Vagina (tissue), 2 donors: Measurements from ENCODE around the gene ZNF469.

ENCODE experiments used
- POLR2AphosphoS5 ChIP-seq, 2 donors: sonication (generic); formaldehyde crosslinking; IDR thresholded peaks; one replicate each; pipeline ENCODE4 v1.9.0; 2017; ENCODE audit warnings: antibody characterized with exemption in 2 of 2, mild to moderate bottlenecking in 2 of 2, low read depth in 1 of 2; ENCODE audit not compliant: insufficient read depth in 1 of 2
- TF ChIP-seq, protein P1 (sequence below), 3 experiments: fragments of 450-650 bp in 2 of 3; fragments of 200-600 bp in 1 of 3; sonication (generic) in 1 of 3; IDR thresholded peaks; one replicate each; pipeline ENCODE4 v1.5.1; 2017 to 2019; ENCODE audit warnings: antibody characterized with exemption in 3 of 3, mild to moderate bottlenecking in 2 of 3, moderate library complexity in 2 of 3

DNA sequence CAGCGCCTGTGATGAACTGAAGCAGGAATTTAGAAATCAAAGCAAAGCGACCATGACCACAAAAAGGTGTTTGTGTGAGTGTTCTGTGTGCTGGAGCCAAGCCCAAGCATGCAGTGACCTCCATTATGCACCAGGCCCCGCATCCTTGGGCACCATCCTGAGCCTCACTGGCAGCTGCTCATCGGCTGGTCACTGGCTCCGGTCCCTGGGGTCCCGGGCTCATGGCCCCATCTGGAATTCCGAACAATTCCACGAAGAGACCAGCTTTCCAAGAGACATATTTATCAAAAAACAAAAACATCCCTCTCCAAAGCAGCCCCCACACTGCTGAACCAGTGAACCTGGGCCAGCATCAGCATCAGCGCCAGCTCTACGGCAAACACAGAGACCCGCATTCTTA lies 15.2 kb upstream of the ZNF469 start:
- no peak for TF ChIP-seq POLR2AphosphoS5 (IDR thresholded peaks at IDR 0.05; ENCODE audit: insufficient read depth in 1 of 2, low read depth in 1 of 2)
- TF ChIP-seq, protein P1, sequence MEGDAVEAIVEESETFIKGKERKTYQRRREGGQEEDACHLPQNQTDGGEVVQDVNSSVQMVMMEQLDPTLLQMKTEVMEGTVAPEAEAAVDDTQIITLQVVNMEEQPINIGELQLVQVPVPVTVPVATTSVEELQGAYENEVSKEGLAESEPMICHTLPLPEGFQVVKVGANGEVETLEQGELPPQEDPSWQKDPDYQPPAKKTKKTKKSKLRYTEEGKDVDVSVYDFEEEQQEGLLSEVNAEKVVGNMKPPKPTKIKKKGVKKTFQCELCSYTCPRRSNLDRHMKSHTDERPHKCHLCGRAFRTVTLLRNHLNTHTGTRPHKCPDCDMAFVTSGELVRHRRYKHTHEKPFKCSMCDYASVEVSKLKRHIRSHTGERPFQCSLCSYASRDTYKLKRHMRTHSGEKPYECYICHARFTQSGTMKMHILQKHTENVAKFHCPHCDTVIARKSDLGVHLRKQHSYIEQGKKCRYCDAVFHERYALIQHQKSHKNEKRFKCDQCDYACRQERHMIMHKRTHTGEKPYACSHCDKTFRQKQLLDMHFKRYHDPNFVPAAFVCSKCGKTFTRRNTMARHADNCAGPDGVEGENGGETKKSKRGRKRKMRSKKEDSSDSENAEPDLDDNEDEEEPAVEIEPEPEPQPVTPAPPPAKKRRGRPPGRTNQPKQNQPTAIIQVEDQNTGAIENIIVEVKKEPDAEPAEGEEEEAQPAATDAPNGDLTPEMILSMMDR (IDR thresholded peaks at IDR 0.05), result no peak
